HEK293 (cell line): Measurements from ENCODE around the gene SORL1-AS1.

Source experiments
- CTCF ChIA-PET: fragments of 350-600 bp; formaldehyde crosslinking; extraction: SDS; loops from one replicate; lab custom pipeline; 2021; ENCODE audit warnings: antibody characterized with exemption; lab: Yijun Ruan, JAX
- POLR2A ChIA-PET: fragments of 300-600 bp; formaldehyde crosslinking; extraction: SDS; loops from one replicate; lab custom pipeline; 2020; ENCODE audit warnings: antibody characterized with exemption, inconsistent platforms; lab: Yijun Ruan, JAX
- H3K27ac ChIP-seq: fragments of 200-500 bp; sonication (Bioruptor generic); 2 replicates; pipeline ENCODE4 v1.5.1; 2014; ENCODE audit warnings: low read depth, low read length, control low read depth, inconsistent platforms; ENCODE audit errors: extremely low read depth
- H3K36me3 ChIP-seq, 2 experiments: fragments of 200-500 bp in 1 of 2; sonication (Bioruptor generic) in 1 of 2; 1 replicate in 1 of 2; 2 replicates in 1 of 2; pipeline ENCODE4 v1.5.1; 2014 to 2017; ENCODE audit warnings: inconsistent platforms in 2 of 2, low read length in 2 of 2; ENCODE audit not compliant: control insufficient read depth in 2 of 2, insufficient read depth in 1 of 2
- H3K4me1 ChIP-seq: fragments of 200-500 bp; sonication (Bioruptor generic); 2 replicates; pipeline ENCODE4 v1.5.1; 2014; ENCODE audit warnings: mild to moderate bottlenecking, low read length, inconsistent platforms; ENCODE audit not compliant: control insufficient read depth, insufficient read depth
- H3K4me3 ChIP-seq: 2 replicates; pipeline ENCODE4 v1.5.1; 2011; ENCODE audit warnings: low read depth, mild to moderate bottlenecking, control low read depth, low read length, moderate library complexity
- H3K9me3 ChIP-seq: fragments of 200-500 bp; sonication (Bioruptor generic); 2 replicates; pipeline ENCODE4 v1.5.1; 2014; ENCODE audit warnings: low read depth, low read length, inconsistent platforms; ENCODE audit not compliant: control insufficient read depth, insufficient read depth
- GLI4 ChIP-seq: fragments of 450-650 bp; formaldehyde crosslinking; IDR thresholded peaks from 2 replicates; pipeline ENCODE4 v1.5.1; 2016; ENCODE audit warnings: missing biosample characterization, missing genetic modification characterization
- GLIS1 ChIP-seq: fragments of 450-650 bp; formaldehyde crosslinking; IDR thresholded peaks from 2 replicates; pipeline ENCODE4 v1.5.1; 2016; ENCODE audit warnings: missing biosample characterization, missing genetic modification characterization
- PBX3 ChIP-seq: sonication (generic); formaldehyde crosslinking; IDR thresholded peaks from 2 replicates; pipeline ENCODE4 v1.8.1; 2022; ENCODE audit warnings: mild to moderate bottlenecking, moderate library complexity, missing genetic modification reagents
- PRDM1 ChIP-seq: fragments of 450-650 bp; formaldehyde crosslinking; IDR thresholded peaks from 2 replicates; pipeline ENCODE4; 2016; ENCODE audit warnings: missing biosample characterization, missing genetic modification characterization
- ZBTB8A ChIP-seq: fragments of 450-650 bp; formaldehyde crosslinking; IDR thresholded peaks from 2 replicates; pipeline ENCODE4 v1.5.1; 2016; ENCODE audit warnings: missing biosample characterization, missing genetic modification characterization
- ZIC2 ChIP-seq: fragments of 450-650 bp; formaldehyde crosslinking; IDR thresholded peaks from 2 replicates; pipeline ENCODE4 v1.5.1; 2016; ENCODE audit warnings: missing biosample characterization, missing genetic modification characterization
- ZNF518A ChIP-seq: fragments of 450-650 bp; formaldehyde crosslinking; conservative IDR thresholded peaks from 2 replicates; pipeline ENCODE4 v1.5.1; 2016; ENCODE audit warnings: low read depth, missing biosample characterization, missing genetic modification characterization
- ZNF621 ChIP-seq: fragments of 450-650 bp; formaldehyde crosslinking; IDR thresholded peaks from 2 replicates; pipeline ENCODE4 v1.5.1; 2017; ENCODE audit warnings: missing biosample characterization, missing genetic modification characterization
- ZNF701 ChIP-seq: fragments of 450-650 bp; formaldehyde crosslinking; IDR thresholded peaks from 2 replicates; pipeline ENCODE4 v1.5.1; 2016; ENCODE audit warnings: missing biosample characterization, missing genetic modification characterization
- ZNF707 ChIP-seq: fragments of 450-650 bp; formaldehyde crosslinking; IDR thresholded peaks from 2 replicates; pipeline ENCODE4 v1.5.1; 2016; ENCODE audit warnings: missing biosample characterization, missing genetic modification characterization
- ZNF830 ChIP-seq: fragments of 450-650 bp; IDR thresholded peaks from 2 replicates; pipeline ENCODE4 v1.5.0; 2018; ENCODE audit warnings: missing biosample characterization, missing genetic modification characterization, low read depth, mild to moderate bottlenecking, moderate library complexity
- ZNF843 ChIP-seq: fragments of 450-650 bp; formaldehyde crosslinking; IDR thresholded peaks from 2 replicates; pipeline ENCODE4 v1.5.1; 2016; ENCODE audit warnings: missing biosample characterization, missing genetic modification characterization
- TF ChIP-seq, protein P1 (sequence below): fragments of 450-650 bp; formaldehyde crosslinking; IDR thresholded peaks from 2 replicates; pipeline ENCODE4 v1.5.1; 2017; ENCODE audit warnings: missing biosample characterization, missing genetic modification characterization

SORL1-AS1 gene

GRCh38 chr11:121426476-121427399 lies 26.0 kb downstream of the SORL1-AS1 start (continued):
- no peak for TF ChIP-seq PRDM1 (tag by site-specific recombination)
- TF ChIP-seq PBX3 (CRISPR knock-in tag): no peak
- no peak for TF ChIP-seq ZNF843 (tag by site-specific recombination)
- no peak for TF ChIP-seq GLI4 (tag by site-specific recombination)
- peak; percentile 23; the same call in 1 of the 2 replicates for TF ChIP-seq ZBTB8A (tag by site-specific recombination)
- TF ChIP-seq, protein P1, sequence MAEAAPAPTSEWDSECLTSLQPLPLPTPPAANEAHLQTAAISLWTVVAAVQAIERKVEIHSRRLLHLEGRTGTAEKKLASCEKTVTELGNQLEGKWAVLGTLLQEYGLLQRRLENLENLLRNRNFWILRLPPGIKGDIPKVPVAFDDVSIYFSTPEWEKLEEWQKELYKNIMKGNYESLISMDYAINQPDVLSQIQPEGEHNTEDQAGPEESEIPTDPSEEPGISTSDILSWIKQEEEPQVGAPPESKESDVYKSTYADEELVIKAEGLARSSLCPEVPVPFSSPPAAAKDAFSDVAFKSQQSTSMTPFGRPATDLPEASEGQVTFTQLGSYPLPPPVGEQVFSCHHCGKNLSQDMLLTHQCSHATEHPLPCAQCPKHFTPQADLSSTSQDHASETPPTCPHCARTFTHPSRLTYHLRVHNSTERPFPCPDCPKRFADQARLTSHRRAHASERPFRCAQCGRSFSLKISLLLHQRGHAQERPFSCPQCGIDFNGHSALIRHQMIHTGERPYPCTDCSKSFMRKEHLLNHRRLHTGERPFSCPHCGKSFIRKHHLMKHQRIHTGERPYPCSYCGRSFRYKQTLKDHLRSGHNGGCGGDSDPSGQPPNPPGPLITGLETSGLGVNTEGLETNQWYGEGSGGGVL (tag by site-specific recombination): no peak
- TF ChIP-seq ZNF707 (tag by site-specific recombination): no peak
- no peak for TF ChIP-seq ZNF701 (tag by site-specific recombination)
- TF ChIP-seq ZNF621 (tag by site-specific recombination): no peak

DNA sequence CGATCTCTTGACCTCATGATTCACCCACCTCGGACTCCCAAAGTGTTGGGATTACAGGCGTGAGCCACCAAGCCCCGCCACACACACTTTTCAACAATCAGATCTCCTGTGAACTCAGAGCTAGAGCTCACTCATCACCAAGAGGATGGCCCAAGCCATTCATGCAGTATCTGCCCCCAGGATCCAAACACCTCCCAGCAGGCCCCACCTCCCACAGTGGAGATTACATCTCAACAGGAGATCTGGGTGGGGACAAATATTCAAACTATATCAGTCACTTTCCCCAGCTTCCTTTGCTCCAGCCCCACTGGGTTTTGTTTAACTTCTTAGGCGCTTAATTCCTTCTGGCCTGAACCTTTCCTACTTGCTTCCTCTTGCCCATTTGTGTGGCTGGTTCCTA lies 26.9 kb downstream of the SORL1-AS1 start:
- no peak overlapping the region for H3K27ac ChIP-seq
- POLR2A ChIA-PET: no interaction called here
- H3K4me1 ChIP-seq: peaks cover 3% of the 10 kb centered on the region; the same call in 1 of the 2 replicates
- no peaks in the 10 kb centered on the region for H3K36me3 ChIP-seq
- no peak for TF ChIP-seq ZNF830 (tag by site-specific recombination)
- TF ChIP-seq PBX3 (CRISPR knock-in tag): no peak
- no peak for TF ChIP-seq ZNF518A (tag by site-specific recombination)
- peak; percentile 75 for TF ChIP-seq ZIC2 (tag by site-specific recombination)
- peak; percentile 53 for TF ChIP-seq GLIS1 (tag by site-specific recombination)
- TF ChIP-seq, all 188 proteins: peak for 2
- CTCF ChIA-PET: no interaction called here
- Histone ChIP-seq H3K9me3 (no peaks in the 10 kb centered on the region), H3K4me3 (no peak overlapping the region)
